Measurements from ENCODE around the gene NANP.
"Not testable (repeated sequence)": the region's sequence is repeated elsewhere in the genome, so short reads cannot be mapped to it uniquely, and the experiment has no call there.

NANP gene, protein sequence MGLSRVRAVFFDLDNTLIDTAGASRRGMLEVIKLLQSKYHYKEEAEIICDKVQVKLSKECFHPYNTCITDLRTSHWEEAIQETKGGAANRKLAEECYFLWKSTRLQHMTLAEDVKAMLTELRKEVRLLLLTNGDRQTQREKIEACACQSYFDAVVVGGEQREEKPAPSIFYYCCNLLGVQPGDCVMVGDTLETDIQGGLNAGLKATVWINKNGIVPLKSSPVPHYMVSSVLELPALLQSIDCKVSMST

DNA sequence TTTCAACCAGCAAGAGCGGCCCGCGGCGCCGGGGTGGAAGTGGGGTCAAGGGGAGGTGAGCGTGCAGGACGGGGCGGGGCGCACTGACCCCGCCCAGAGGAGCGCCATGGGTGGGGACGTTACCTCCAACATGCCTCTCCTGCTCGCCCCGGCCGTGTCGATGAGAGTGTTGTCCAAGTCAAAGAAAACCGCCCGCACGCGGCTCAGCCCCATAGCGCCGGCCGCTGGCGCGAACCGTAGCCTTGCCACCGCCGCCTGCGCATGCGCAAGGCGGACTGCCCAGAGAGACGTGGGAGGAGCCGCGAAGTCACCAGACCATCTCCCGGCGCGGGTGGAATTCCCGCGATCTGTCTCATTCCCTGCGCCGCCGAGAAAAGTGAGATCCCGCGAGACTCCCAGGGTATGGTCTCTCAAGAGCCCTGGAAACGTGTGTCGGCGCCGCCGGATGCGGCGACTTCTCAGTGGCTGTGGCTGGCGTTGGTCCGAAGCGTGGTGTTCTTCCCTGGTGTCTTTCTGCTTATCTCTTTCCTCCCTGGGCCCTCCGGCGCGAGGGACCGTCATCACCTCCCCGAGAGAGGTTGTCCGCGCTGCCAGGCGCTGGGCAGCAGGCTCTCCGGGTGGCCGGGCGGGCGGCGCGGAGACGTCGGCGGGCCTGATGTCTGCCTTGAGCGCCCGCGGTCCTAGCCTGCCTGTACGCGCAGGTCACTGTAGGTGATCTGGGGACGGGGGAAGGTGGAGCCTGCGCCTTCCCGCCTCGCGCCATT is at the start of gene NANP:
Gene NANP, minus strand, starts transcription at position 279 of the 764 bp plus-strand sequence. Its CDS starts 66 bp downstream, at position 213.
- DNase-seq (ENCODE audit: low read depth in 2 of 2) = peak; percentile 77 to 81

DNA sequence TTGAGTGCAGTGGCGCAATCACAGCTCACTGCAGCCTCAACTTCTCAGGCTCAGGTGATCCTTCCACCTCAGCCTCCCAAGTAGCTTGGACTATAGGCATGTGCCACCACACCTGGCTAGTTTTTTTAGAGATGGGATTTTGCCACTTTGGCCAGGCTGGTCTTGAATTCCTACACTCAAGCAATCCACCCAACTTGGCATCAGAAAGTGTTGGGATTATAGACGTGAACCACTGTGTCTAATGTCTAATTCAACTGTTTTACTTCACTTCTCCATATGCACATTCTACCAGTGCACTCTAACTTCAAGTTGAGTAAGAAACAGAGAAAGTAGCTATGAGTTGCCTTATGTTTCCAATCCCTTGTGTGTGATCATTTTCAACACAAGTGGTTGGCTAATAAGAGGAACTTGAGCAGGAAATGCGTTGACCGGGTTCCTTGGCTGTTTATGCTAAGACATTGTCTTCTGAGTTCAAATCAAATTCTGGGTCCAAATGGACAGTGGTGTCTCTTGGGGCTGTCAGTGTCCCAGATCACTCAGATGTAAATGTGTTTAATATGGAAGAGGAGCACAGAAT is 48.9 kb upstream of the NANP start:
- no peak for DNase-seq (ENCODE audit: low read depth in 2 of 2)

DNA sequence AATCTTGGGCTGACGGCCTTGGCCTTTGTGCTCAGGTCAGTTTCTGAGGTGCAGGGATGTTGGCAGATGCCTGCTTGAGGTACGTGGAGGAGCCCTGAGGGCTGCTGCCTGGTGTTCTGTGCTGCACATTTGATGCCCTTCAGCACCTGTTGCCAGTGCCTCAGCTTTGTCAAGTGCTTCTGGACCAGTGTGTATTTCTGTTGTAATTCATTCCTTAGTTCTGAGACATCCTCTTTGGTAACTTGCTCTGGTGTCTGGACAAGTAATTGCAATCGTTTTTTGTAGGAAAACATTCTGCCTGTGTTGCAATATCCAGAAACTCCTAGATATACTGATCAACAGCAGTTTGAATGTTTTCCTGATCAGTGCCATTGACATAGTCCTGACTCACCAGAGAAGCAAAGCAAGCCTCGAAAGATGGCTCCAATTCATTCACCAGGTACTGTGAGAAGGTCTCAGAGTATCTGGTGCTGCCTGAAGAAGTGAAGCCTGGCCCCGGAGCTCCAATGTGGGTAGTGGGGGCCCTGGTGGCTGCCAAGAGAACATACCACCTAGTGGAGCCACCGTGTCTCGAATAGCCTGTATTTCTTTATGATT is 46.1 kb upstream of the NANP start:
- no peak for DNase-seq (ENCODE audit: low read depth in 2 of 2)

DNA sequence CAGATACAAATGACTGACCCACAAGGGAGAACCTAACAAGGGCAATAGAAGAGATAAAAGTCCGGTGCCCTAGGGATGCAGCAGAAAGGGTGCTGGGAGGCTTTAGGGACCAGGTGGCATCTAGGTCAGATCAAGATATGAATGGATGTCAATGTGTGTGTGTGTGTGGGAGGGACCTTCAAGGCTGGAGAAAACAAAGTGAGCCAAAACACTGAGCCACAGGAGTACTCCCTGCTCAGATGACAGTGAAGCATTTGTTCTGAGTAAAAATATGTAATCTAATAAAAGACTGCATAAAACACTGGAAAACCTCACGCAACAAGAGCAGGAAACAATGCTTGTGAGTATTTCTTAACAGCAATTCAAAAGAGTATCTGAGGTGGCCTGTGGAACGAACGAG is 44.6 kb upstream of the NANP start:
- DNase-seq (ENCODE audit: low read depth in 2 of 2) = no peak

DNA sequence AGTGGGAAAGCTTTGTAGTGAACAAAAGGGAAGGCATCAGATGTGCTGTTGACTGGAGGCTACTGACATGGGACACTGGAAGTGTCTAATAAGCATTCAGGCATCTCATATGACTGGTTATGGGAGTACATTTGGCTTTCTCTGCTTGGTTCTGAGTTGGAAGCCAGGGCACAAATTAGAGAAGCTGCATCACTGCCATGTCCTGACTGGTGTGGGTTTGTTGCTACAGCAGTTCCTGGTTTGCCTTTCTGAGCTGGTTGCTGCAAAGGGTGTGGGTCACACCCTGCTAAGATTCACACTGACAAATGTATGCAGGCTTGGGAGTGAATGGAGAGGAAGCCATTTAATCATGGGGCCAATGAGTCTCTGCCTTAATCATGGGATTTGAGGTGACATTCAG is 36.2 kb upstream of the NANP start:
- no peak for DNase-seq (ENCODE audit: low read depth in 2 of 2)

DNA sequence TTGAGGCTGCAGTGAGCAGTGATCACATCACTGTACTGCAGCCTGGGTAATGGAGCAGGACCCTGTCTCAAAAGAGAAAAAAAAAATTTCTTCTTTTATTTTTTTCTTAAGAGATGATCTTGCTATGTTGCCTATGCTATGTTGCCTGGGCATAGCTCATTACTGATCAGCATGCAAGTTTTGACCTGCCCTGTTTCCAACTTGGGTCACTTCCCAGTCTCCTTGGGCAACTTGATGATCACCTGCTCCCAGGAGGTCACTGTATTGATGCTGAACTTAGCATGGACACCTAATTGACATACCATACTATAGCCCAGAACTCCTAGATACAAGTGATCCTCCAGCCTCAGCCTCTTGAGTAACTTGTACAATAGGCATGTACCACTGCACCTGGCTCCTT is 30.7 kb upstream of the NANP start:
- no peak for DNase-seq (ENCODE audit: low read depth in 2 of 2)

DNA sequence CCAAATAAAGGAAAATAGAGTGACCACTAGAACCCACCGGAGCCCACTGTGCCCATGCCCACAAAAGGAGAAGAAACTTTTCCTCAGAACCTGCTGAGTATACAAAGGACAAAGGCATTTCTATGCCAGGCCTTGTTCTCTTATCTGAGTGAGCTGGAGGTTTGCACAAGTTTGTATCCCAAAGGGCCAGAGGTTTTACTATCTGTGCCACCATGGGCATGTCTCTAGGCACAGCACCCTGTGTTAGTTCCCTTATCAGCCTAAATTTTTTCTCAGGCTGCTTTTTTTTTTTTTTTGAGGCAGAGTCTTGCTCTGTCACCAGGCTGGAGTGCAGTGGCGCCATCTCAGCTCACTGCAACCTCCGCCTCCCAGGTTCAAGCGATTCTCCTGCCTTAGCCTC is 29.1 kb upstream of the NANP start:
- not testable (repeated sequence) for DNase-seq (ENCODE audit: low read depth in 2 of 2)

DNA sequence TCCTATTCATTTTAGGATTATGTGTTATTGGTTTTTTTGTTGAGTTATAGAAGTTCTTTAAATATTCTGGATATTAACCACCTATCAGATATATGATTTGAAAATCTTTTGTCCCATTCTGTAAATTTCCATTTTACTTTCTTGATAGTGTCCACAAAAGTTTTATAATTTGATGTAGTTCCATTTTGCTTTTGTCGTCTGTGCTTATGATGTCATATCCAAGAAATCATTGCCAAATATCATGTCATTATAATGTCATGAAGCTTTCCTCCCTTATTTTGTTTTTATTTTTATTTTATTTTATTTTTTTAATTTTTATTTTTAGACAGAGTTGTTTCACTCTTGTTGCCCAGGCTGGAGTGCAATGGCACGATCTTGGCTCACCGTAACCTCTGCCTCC is 21.0 kb upstream of the NANP start:
- DNase-seq (ENCODE audit: low read depth in 2 of 2) = no peak

DNA sequence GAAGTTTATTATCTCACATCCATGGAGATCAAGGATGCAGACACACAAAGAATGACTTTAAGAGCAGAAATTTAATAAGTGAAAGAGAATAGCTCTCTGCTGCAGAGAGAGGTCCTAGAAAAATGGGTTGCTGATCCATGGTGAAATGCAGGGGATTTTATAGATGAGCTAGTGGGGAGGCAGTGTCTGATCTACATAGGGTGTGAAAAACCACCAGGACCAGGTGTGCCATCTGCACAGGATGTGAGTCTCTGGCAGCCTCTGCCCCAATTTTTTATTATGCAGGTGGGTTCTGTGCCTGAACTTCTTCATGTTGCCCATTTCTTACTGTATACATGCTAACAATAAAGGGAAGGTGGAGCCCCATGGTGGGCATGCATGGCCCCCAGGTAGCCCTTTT is 19.9 kb upstream of the NANP start:
- DNase-seq (ENCODE audit: low read depth in 2 of 2) = no peak

DNA sequence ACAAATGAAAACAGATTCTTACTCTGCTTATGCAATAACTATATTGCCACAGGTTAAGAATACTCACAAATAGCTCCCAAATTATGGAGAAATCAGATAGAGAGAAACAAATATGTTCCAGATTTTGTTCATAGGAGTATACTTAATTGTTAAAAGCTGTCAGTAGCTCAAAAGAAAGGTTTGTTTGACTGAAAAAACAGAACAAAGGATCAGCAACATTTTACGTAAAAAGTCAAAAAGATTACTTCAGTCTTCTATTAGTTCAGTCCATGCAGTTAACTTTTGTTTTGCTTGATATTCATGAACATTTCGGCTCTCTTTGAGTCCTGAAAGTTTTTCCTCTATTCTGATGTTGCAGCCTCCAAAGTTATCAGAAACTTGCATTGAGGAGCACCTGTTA is 13.4 kb upstream of the NANP start:
- DNase-seq (ENCODE audit: low read depth in 2 of 2) = no peak

DNA sequence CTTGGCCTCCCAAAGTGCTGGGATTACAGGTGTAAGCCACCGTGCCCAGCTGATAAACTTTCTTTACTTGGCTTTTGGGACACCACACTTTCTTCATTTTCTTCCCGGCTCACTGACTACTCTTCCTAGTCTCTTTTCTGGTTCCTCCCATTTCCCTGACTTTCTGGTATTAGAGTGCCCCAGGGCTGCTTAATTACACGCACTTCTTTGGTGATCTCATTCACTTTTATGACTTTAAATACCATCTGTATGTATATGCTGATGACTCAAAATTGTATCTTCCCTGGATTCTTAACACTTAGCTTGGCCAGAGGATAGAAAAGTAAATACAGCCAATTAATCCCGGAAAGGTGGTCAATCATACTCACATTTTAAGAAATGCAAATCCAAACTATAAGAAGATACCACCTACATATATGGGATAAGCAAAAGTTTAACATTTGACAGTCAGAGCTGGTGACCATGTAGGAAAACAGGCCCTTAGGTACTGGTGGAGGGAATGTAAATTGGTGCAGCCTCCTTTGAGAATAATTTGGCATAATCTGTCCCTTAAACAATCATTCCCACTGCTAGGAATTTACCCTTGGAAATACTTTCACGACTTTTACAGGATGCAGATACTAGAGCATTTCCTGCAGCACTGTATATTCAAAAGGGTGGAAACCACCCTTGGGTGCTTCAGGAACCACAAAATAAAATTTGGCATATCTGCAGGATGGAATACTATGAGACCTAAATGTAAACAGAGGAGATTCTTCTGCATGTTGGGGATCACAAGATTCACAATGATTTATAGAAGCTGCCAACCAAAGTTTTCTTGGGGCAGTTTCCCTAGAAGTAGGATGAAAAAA is 9.4 kb upstream of the NANP start:
- no peak for DNase-seq (ENCODE audit: low read depth in 2 of 2)

DNA sequence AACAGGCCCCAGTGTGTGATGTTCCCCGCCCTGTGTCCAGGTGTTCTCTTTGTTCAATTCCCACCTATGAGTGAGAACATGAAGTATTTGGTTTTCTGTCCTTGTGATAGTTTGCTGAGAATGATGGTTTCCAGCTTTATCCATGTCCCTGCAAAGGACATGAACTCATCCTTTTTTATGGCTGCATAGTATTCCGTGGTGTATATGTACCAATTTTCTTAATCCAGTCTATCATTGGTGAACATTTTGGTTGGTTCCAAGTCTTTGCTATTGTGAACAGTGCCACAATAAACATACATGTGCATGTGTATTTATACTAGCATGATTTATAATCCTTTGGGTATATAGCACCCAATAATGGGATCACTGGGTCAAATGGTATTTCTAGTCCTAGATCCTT is 6.8 kb upstream of the NANP start:
- DNase-seq (ENCODE audit: low read depth in 2 of 2) = not testable (repeated sequence)

DNA sequence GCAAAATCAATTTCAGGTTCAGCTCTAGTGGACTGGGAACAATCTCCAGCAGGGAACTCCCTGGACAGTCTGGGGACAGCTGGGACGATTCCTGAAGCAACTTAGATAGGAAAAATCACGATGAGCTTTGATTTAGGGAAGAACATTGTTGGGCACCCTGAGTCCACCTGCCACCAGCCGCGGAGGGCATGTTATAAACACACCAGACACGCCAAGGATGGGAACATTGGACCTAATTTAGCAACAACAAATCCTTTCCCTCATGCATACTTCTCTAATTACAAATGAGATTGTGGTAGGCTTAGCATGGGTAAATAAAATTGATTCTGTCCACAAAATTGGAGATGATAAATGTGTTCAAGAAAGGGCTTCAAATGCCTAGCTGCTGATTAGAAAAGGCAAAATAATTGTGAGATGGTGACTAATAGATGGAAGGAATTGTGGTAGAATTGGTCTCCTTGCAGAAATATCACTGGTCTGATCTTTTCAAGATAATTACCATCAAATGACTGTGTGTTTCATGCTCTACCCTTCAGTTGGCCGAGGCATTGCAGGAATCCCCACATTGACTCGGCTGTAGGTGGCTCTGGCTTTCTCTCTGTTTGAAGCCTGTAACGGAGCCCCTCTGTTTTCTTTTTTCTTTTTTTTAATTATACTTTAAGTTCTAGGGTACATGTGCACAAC is 6.1 kb upstream of the NANP start:
- DNase-seq (ENCODE audit: low read depth in 2 of 2) = no peak

DNA sequence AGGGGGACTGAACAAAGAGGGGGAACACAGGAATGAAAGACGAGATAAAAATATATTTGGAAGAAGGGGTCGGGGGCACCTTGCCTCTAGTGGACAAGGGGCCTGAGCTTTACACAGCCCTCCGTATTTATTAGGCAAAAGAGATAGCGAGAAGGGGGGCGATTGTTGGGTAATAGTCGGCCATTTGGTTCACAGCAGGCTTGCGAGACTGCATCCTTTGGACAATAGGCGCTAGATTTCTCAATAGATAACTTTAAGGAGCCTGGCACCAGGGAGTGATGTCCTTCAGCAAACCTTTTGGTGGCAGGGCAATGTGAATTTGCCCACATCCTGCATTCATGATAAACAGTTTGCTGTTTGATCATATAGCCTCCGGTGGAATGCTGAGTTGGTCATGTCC is 3.0 kb upstream of the NANP start:
- no peak for DNase-seq (ENCODE audit: low read depth in 2 of 2)

DNA sequence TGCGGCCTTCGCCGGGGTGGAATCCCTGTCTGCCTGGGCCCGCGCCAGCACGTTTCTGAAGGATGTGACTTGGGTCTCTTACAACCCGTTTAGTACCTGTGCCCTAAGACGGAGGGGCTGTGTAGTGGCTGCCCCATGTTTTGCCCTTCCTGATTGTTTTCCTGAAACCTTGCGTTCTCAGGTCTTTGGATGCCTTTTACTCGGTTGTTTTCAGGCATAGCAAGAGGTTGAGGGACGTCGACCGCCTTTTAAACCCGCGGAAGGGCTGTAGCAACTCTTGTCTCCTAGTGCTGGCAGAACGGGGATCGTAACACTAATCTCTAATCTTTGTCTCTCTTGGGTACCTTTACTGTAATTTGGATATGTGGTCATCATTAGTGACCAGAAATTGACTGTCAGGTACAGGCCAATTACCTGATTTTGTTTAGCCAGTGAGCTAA is 706 bp upstream of the NANP start:
- no peak for DNase-seq (ENCODE audit: low read depth in 2 of 2)

DNA sequence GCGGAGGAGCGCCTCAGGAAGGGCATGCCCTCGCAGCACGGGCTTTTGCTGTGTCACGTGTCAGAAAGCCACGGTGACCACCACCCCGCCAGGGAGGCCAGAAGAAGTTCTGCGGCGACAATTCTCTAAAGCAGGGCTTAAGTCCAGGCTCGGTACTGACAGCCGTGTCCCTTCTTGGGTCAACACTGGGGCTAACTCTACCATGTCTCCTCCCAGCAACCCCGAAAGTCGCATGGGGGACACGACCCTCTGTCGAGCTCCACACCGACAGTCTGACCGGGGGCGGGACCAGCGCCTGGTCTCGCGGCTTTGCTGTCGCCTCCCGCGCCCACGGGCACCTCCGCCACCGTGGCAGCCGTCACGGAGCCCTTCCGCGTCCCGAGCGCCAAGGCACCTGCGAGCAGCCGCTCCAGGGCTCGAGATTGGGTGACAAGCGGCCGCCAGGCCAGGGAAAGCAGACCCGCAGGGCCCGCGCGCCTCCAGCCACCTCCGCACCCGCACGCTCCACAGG is 534 bp downstream of the NANP start:
- peak in 1 of 2 donors; percentile 6 for DNase-seq (ENCODE audit: low read depth in 2 of 2)

DNA sequence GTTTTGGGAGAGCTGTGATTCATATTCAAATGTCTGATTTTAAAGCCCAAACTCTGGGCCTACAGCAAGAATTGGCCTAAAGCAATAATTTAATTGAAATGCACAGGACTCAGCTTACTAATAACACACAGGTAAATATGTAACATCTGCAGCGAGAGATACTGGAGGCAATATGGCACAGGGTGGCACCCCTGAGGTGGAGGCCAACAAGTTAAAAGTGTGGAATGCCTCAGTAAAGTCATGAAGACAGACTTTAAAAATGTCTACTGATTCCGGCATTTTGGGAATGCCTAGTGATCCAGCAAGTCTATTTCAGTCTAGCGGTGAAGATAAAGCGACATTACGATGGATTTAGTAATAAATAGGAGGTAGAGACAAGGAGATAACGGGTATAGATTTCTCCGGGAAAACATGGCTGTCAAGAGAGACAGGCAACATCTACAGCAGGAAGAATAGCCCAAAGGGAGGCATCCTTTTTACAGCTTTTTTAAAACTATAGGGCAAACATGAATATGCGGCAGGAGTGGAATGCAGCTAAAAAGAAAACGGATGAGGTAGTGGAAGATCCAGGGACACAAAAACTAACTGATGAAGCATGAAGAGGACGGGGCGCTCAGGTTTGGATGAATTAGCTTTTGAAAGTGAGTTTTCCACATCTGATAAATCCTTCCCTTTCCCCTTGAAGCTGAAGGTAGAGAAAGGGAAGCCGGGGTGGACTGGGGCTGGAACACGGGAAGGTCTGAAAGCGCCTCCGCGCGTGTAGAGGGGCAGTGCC is 1.2 kb downstream of the NANP start:
- no peak for DNase-seq (ENCODE audit: low read depth in 2 of 2)

DNA sequence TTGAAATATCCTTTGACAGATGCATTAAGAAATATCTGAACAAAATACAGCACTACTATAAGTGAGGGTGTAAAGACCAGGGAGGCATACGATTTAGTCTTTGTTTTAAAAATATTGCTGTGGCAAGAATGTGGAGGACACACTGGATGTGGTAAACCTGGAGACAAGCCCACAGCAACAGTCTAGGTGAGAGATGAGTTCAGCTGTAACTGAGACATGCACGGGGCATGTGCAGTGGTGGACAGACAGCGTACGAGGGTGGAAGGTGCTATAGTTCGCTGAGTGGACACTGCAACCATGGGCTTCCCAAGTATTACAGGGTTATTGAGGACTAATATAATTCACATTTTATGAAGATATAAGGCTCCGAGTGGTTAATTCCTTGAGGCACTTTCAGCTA is 1.8 kb downstream of the NANP start:
- DNase-seq (ENCODE audit: low read depth in 2 of 2) = no peak

DNA sequence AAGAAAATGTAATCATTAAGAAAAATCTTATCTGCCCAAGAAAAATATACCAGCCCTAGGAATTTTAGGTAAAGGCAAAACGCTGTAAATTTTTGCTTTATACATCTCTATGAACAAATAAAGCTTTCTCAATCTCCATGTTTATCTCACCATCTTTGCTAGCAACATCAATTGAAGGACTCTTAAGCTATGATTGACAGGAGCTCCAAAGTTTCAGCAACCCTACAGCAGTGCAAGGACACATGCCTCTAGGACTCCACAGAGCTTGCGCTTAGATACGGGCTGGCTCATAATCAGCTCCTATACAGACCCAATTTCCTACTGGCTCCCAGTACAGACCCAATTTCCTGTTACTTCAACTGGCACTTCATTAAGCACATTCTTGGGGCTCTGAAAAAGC is 4.3 kb downstream of the NANP start:
- no peak for DNase-seq (ENCODE audit: low read depth in 2 of 2)

DNA sequence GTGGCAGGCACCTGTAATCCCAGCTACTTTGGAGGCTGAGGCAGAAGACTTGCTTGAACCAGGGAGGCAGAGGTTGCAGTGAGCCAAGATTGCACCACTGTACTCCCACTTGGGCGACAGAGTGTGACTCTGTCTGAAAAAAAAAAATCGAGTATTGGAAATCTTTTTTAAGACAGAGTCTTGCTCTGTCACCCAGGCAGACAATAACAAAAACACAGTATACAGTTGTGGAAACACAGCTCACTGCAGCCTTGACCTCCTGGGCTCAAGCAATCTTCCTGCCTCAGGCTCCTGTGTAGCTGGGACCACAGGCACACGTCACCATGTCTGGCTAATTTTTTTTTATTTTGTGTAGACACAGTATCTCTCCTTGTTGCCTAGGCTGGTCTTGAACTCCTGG is 15.0 kb downstream of the NANP start:
- no peak for DNase-seq (ENCODE audit: low read depth in 2 of 2)
